Duodenal mucosa (tissue), 2 donors: ENCODE results near the gene CAMLG.

Experiments
- H3K27ac ChIP-seq: one replicate; pipeline ENCODE4 v1.7.0; 2013; ENCODE audit warnings: low read depth, low read length
- H3K27me3 ChIP-seq, 2 donors: one replicate each; pipeline ENCODE4 v1.7.0; 2013; ENCODE audit warnings: low read length in 2 of 2, control low read depth in 1 of 2; ENCODE audit not compliant: insufficient read depth in 2 of 2, control insufficient read depth in 1 of 2
- H3K36me3 ChIP-seq, 2 donors: one replicate each; pipeline ENCODE4 v1.7.0; 2013; ENCODE audit warnings: low read length in 2 of 2, control low read depth in 1 of 2; ENCODE audit not compliant: insufficient read depth in 2 of 2, control insufficient read depth in 1 of 2
- H3K4me1 ChIP-seq, 2 donors: one replicate each; pipeline ENCODE4 v1.7.0; 2013; ENCODE audit warnings: low read length in 2 of 2, control low read depth in 1 of 2; ENCODE audit not compliant: insufficient read depth in 2 of 2, control insufficient read depth in 1 of 2
- H3K4me3 ChIP-seq, 2 donors: one replicate each; pipeline ENCODE4 v1.7.0; 2013; ENCODE audit warnings: low read length in 2 of 2, low read depth in 1 of 2
- H3K9ac ChIP-seq, 2 donors: one replicate each; pipeline ENCODE4 v1.7.0; 2013; ENCODE audit warnings: low read length in 2 of 2, low read depth in 1 of 2
- H3K9me3 ChIP-seq, 2 donors: one replicate each; pipeline ENCODE4 v1.7.0; 2013; ENCODE audit warnings: low read length in 2 of 2, control low read depth in 1 of 2; ENCODE audit not compliant: control insufficient read depth in 1 of 2

Gene CAMLG

GRCh38 chr5:134772461-134773125 is 34.2 kb downstream of the CAMLG start:
- peaks cover 4 to 74% of the 10 kb centered on the region in 2 donors for H3K36me3 ChIP-seq
- no peaks in the 10 kb centered on the region for H3K4me1 ChIP-seq
- no peak overlapping the region for H3K4me3 ChIP-seq

GRCh38 chr5:134777366-134777765 is 39.0 kb downstream of the CAMLG start:
- H3K4me1 ChIP-seq: no peaks in the 10 kb centered on the region
- no peaks in the 10 kb centered on the region for H3K9me3 ChIP-seq
- no peak overlapping the region for H3K4me3 ChIP-seq
- H3K9ac ChIP-seq: no peak overlapping the region
- no peaks in the 10 kb centered on the region for H3K27me3 ChIP-seq
- H3K27ac ChIP-seq: no peak overlapping the region
- H3K36me3 ChIP-seq: peaks cover 15 to 60% of the 10 kb centered on the region in 2 donors

More at GRCh38 chr5:134772461-134773125, 34.2 kb downstream of the CAMLG start:
- no peaks in the 10 kb centered on the region for H3K27me3 ChIP-seq
- H3K9me3 ChIP-seq: no peaks in the 10 kb centered on the region
- H3K27ac ChIP-seq: no peak overlapping the region
- no peak overlapping the region for H3K9ac ChIP-seq

- H3K4me1 ChIP-seq: no peaks in the 10 kb centered on the region
- no peak overlapping the region for H3K27ac ChIP-seq
- H3K4me3 ChIP-seq: no peak overlapping the region
- H3K27me3 ChIP-seq: no peaks in the 10 kb centered on the region
- H3K36me3 ChIP-seq: peaks cover 30 to 58% of the 10 kb centered on the region in 2 donors
- H3K9ac ChIP-seq: no peak overlapping the region
- H3K9me3 ChIP-seq: no peaks in the 10 kb centered on the region
Observed at GRCh38 chr5:134784241-134784920, 46.0 kb downstream of the CAMLG start.

- no peak overlapping the region for H3K9ac ChIP-seq
- no peak overlapping the region for H3K4me3 ChIP-seq
- H3K4me1 ChIP-seq: no peaks in the 10 kb centered on the region
- no peaks in the 10 kb centered on the region for H3K27me3 ChIP-seq
- H3K27ac ChIP-seq: no peak overlapping the region
- no peaks in the 10 kb centered on the region for H3K9me3 ChIP-seq
- peaks cover 30 to 60% of the 10 kb centered on the region in 2 donors for H3K36me3 ChIP-seq
Observed at GRCh38 chr5:134784946-134785620, 46.7 kb downstream of the CAMLG start.

GRCh38 chr5:134787692-134788091 is 49.3 kb downstream of the CAMLG start:
- Histone ChIP-seq H3K9ac (no peak overlapping the region), H3K4me3 (no peak overlapping the region), H3K36me3 (peaks cover 24 to 71% of the 10 kb centered on the region in 2 donors), H3K4me1 (no peaks in the 10 kb centered on the region), H3K9me3 (no peaks in the 10 kb centered on the region), H3K27ac (no peak overlapping the region), H3K27me3 (no peaks in the 10 kb centered on the region)

- Histone ChIP-seq H3K4me3 (no peak overlapping the region), H3K4me1 (no peaks in the 10 kb centered on the region), H3K36me3 (peaks cover 22 to 78% of the 10 kb centered on the region in 2 donors), H3K9me3 (no peaks in the 10 kb centered on the region), H3K9ac (no peak overlapping the region), H3K27ac (no peak overlapping the region), H3K27me3 (no peaks in the 10 kb centered on the region)
Observed at GRCh38 chr5:134791580-134791979, 53.2 kb downstream of the CAMLG start.

GRCh38 chr5:134792286-134792685 is 53.9 kb downstream of the CAMLG start:
- Histone ChIP-seq H3K27me3 (no peaks in the 10 kb centered on the region), H3K9me3 (no peaks in the 10 kb centered on the region), H3K4me3 (no peak overlapping the region), H3K9ac (no peak overlapping the region), H3K4me1 (no peaks in the 10 kb centered on the region), H3K36me3 (peaks cover 24 to 77% of the 10 kb centered on the region in 2 donors), H3K27ac (no peak overlapping the region)

GRCh38 chr5:134793111-134793510 is 54.8 kb downstream of the CAMLG start:
- H3K27ac ChIP-seq: no peak overlapping the region
- H3K9ac ChIP-seq: no peak overlapping the region
- H3K27me3 ChIP-seq: no peaks in the 10 kb centered on the region
- H3K36me3 ChIP-seq: peaks cover 26 to 82% of the 10 kb centered on the region in 2 donors
- no peak overlapping the region for H3K4me3 ChIP-seq
- H3K4me1 ChIP-seq: no peaks in the 10 kb centered on the region
- H3K9me3 ChIP-seq: no peaks in the 10 kb centered on the region

- no peak overlapping the region for H3K27ac ChIP-seq
- H3K36me3 ChIP-seq: peaks cover 26 to 85% of the 10 kb centered on the region in 2 donors
- H3K9me3 ChIP-seq: no peaks in the 10 kb centered on the region
- no peak overlapping the region for H3K4me3 ChIP-seq
- no peaks in the 10 kb centered on the region for H3K27me3 ChIP-seq
- no peaks in the 10 kb centered on the region for H3K4me1 ChIP-seq
- H3K9ac ChIP-seq: no peak overlapping the region
Observed at GRCh38 chr5:134794082-134794481, 55.7 kb downstream of the CAMLG start.

GRCh38 chr5:134794819-134795218 is 56.5 kb downstream of the CAMLG start:
- Histone ChIP-seq H3K27ac (no peak overlapping the region), H3K9ac (no peak overlapping the region), H3K36me3 (peaks cover 23 to 79% of the 10 kb centered on the region in 2 donors)

More at GRCh38 chr5:134794819-134795218, 56.5 kb downstream of the CAMLG start:
- no peaks in the 10 kb centered on the region for H3K4me1 ChIP-seq
- H3K27me3 ChIP-seq: no peaks in the 10 kb centered on the region
- H3K4me3 ChIP-seq: no peak overlapping the region
- no peaks in the 10 kb centered on the region for H3K9me3 ChIP-seq
